D721Med (cell line): Measurements from ENCODE around the gene RNU6-8.

ENCODE experiments used
- DNase-seq: peaks from one replicate; pipeline ENCODE4 v3.0.0; 2011; ENCODE audit warnings: low spot score; ENCODE audit not compliant: insufficient read length
- FAIRE-seq: peaks from 2 replicates; lab custom pipeline; 2011; peaks lifted over from hg19 to GRCh38; lab: Jason Lieb, UNC
- CTCF ChIP-seq: IDR thresholded peaks from 2 replicates; pipeline ENCODE4 v1.5.1; 2012; ENCODE audit warnings: mild to moderate bottlenecking, control low read depth; ENCODE audit not compliant: insufficient read depth; ENCODE audit errors: missing control alignments

Gene RNU6-8

GRCh38 chr14:32202998-32203882 is at the start of gene RNU6-8:
RNU6-8 (minus strand) TSS chr14:32203269.
- DNase-seq (no peak), FAIRE-seq (no peak)
- TF ChIP-seq CTCF, result no peak

GRCh38 chr14:32252030-32252670 is 49.1 kb upstream of the RNU6-8 start:
- peak; percentile 26 for DNase-seq
- TF ChIP-seq CTCF, result peak; percentile 94
- FAIRE-seq, result peak; percentile 58

GRCh38 chr14:32251530-32251929 is 48.5 kb upstream of the RNU6-8 start:
- TF ChIP-seq CTCF, result no peak
- DNase-seq (no peak), FAIRE-seq (peak; percentile 51)

GRCh38 chr14:32250681-32251080 is 47.6 kb upstream of the RNU6-8 start:
- TF ChIP-seq CTCF, result no peak
- FAIRE-seq, result no peak
- no peak for DNase-seq

GRCh38 chr14:32249780-32250179 is 46.7 kb upstream of the RNU6-8 start:
- FAIRE-seq, result no peak
- no peak for TF ChIP-seq CTCF
- DNase-seq, result no peak

GRCh38 chr14:32249371-32249770 is 46.3 kb upstream of the RNU6-8 start:
- no peak for TF ChIP-seq CTCF
- FAIRE-seq (no peak), DNase-seq (no peak)

- DNase-seq, result no peak
- TF ChIP-seq CTCF, result no peak
- FAIRE-seq, result no peak
These were observed 43.7 kb upstream of the RNU6-8 start for GRCh38 chr14:32246751-32247150.
